RPMI7951 (cell line): Measurements from ENCODE around the gene TOX3. TPM values are rescaled to one million over a fixed set of nuclear protein-coding genes. Genes with fewer than 3 reads are reported as not detected.

Experiments used
- DNase-seq: peaks from one replicate; pipeline ENCODE4 v3.0.0-alpha.2; 2012; ENCODE audit warnings: low read depth
- total RNA-seq: library from RNA; depleted of rRNA; stranded (reverse); fragments of >200 nt; shearing (Covaris generic); gene quantifications from 2 replicates; pipeline ENCODE4 v1.2.3, GENCODE V29; 2014

Gene TOX3
- total RNA-seq, 1 experiment from 2014 or later = not detected

DNA sequence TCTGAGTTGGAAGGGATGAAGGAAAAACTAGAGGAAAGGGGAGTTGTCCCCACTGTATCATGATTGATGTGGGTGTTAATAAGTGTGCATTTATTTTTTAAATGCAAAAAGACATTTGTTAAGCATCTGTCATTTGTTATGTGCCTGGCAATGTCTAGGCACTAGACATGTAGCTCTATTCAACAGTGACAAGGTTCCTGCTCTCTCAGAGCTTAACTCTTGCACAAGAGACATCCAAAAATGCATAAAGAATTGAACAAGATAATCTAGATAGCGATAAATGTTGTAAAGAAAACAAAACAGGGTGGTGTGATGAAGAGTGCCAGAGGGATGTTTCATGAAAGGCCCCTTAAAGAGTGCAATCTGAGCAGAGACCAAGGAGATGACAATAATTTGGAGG, 148.9 kb downstream of the TOX3 start:
- no peak for DNase-seq

DNA sequence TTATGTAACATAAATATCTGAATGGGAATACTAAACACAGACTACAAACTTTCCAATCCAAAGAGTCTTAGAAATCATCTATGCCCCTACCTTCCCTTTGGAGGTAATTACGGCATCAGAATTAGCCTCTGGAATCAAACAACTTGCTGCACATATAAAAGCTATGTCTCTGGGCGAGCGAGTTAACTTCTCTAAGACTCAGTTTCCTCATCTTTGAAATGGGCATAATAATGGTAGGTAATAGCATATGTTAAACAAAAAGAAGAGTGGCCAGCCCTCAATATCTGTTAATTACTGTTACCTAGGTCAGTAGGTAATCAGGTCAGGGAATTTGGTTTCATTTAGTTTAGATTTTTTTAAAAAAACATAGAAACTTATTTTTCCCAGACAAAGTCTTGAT, 153.5 kb downstream of the TOX3 start:
- no peak for DNase-seq

DNA sequence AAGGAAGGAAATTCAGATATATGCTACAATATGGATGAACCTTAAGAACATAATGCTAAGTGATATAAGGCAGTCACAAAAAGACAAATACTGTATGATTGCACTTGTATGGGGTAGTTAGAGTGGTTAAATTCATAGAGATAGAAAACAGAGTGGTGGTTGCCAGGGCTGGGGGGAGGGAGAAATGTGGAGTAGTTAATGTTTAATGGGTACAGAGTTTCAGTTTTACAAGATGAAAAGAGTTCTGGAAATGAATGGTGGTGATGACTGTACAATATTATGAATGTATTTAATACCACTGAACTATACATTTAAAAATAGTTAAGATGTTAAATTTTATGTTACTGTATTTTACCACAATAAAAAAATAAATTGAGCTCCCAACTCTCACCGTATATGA, 157.9 kb downstream of the TOX3 start:
- DNase-seq = no peak
